MM.1S (cell line): Measurements from ENCODE around the gene UGGT2.

Experiments used
- DNase-seq: peaks from one replicate; pipeline ENCODE4 v3.0.0-alpha.2; 2015
- H2AFZ ChIP-seq: fragments of 300-600 bp; sonication (generic); 2 replicates; pipeline ENCODE4 v1.6.0; 2016; ENCODE audit warnings: antibody characterized with exemption, low read length
- H3F3A ChIP-seq: fragments of 300-600 bp; sonication (generic); 2 replicates; pipeline ENCODE4 v1.6.1; 2016; ENCODE audit warnings: mild to moderate bottlenecking, antibody characterized with exemption, low read length, moderate library complexity, mixed read lengths; ENCODE audit not compliant: insufficient read depth
- H3K27ac ChIP-seq: fragments of 300-600 bp; sonication (generic); 2 replicates; pipeline ENCODE4 v1.5.1; 2016; ENCODE audit warnings: mild to moderate bottlenecking, low read length
- H3K27me3 ChIP-seq: fragments of 300-600 bp; sonication (generic); replicated peaks from 2 replicates; pipeline ENCODE4 v1.6.0; 2016; ENCODE audit warnings: low read length; ENCODE audit not compliant: insufficient read depth
- H3K36me3 ChIP-seq: fragments of 300-600 bp; sonication (generic); replicated peaks from 2 replicates; pipeline ENCODE4 v1.6.1; 2016; ENCODE audit warnings: mild to moderate bottlenecking, low read length, mixed read lengths; ENCODE audit not compliant: insufficient read depth
- H3K4me1 ChIP-seq: fragments of 300-600 bp; sonication (generic); 2 replicates; pipeline ENCODE4 v1.6.1; 2016; ENCODE audit warnings: low read length, mixed read lengths
- H3K4me2 ChIP-seq: fragments of 300-600 bp; sonication (generic); 2 replicates; pipeline ENCODE4 v1.6.0; 2016; ENCODE audit warnings: low read depth, low read length
- H3K4me3 ChIP-seq: fragments of 300-600 bp; sonication (generic); 2 replicates; pipeline ENCODE4 v1.5.1; 2016; ENCODE audit warnings: low read length, mixed read lengths
- H3K79me2 ChIP-seq: fragments of 300-600 bp; sonication (generic); 2 replicates; pipeline ENCODE4 v1.6.1; 2016; ENCODE audit warnings: mixed run types, low read length, mixed read lengths
- H3K9ac ChIP-seq: fragments of 300-600 bp; sonication (generic); 2 replicates; pipeline ENCODE4 v1.6.1; 2016; ENCODE audit warnings: low read length, mixed read lengths
- H3K9me2 ChIP-seq: fragments of 300-600 bp; sonication (generic); replicated peaks from 2 replicates; pipeline ENCODE4 v1.6.1; 2016; ENCODE audit warnings: mild to moderate bottlenecking, low read length, mixed read lengths; ENCODE audit not compliant: insufficient read depth
- H3K9me3 ChIP-seq: fragments of 300-600 bp; sonication (generic); replicated peaks from 2 replicates; pipeline ENCODE4 v1.6.1; 2016; ENCODE audit warnings: mild to moderate bottlenecking, low read length, mixed read lengths; ENCODE audit not compliant: insufficient read depth
- H4K20me1 ChIP-seq: fragments of 300-600 bp; sonication (generic); 2 replicates; pipeline ENCODE4 v1.6.1; 2016; ENCODE audit warnings: mild to moderate bottlenecking, low read length, moderate library complexity, mixed read lengths; ENCODE audit not compliant: insufficient read depth
- EZH2 ChIP-seq: fragments of 300-600 bp; sonication (generic); optimal IDR thresholded peaks from 2 replicates; pipeline ENCODE3; 2017; ENCODE audit warnings: low read depth, mild to moderate bottlenecking, antibody characterized with exemption, low read length, mixed read lengths
- EZH2phosphoT487 ChIP-seq: fragments of 300-600 bp; sonication (generic); IDR thresholded peaks from 2 replicates; pipeline ENCODE4 v1.6.1; 2018; ENCODE audit warnings: antibody characterized with exemption, low read length
- TF ChIP-seq, protein P1 (sequence below): fragments of 300-600 bp; sonication (generic); IDR thresholded peaks from 2 replicates; pipeline ENCODE4 v1.5.1; 2016; ENCODE audit warnings: antibody characterized with exemption, low read length, mixed read lengths

The UGGT2 gene

GRCh38 chr13:95781016-95781415, 272.2 kb downstream of the UGGT2 start:
- DNase-seq = no peak
- no peaks in the 10 kb centered on the region for H3K4me1 ChIP-seq
- H4K20me1 ChIP-seq = no peaks in the 10 kb centered on the region
- no peak overlapping the region for H3K4me2 ChIP-seq
- H3K9me3 ChIP-seq = no peaks in the 10 kb centered on the region
- no peak overlapping the region for H3K9ac ChIP-seq
- no peaks in the 10 kb centered on the region for H3F3A ChIP-seq
- no peak overlapping the region for H3K4me3 ChIP-seq
- H2AFZ ChIP-seq = no peak overlapping the region
- no peaks in the 10 kb centered on the region for H3K79me2 ChIP-seq
- TF ChIP-seq, protein P1, sequence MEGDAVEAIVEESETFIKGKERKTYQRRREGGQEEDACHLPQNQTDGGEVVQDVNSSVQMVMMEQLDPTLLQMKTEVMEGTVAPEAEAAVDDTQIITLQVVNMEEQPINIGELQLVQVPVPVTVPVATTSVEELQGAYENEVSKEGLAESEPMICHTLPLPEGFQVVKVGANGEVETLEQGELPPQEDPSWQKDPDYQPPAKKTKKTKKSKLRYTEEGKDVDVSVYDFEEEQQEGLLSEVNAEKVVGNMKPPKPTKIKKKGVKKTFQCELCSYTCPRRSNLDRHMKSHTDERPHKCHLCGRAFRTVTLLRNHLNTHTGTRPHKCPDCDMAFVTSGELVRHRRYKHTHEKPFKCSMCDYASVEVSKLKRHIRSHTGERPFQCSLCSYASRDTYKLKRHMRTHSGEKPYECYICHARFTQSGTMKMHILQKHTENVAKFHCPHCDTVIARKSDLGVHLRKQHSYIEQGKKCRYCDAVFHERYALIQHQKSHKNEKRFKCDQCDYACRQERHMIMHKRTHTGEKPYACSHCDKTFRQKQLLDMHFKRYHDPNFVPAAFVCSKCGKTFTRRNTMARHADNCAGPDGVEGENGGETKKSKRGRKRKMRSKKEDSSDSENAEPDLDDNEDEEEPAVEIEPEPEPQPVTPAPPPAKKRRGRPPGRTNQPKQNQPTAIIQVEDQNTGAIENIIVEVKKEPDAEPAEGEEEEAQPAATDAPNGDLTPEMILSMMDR = no peak
- TF ChIP-seq EZH2phosphoT487 (no peak), EZH2 (no peak)
- H3K27ac ChIP-seq = no peak overlapping the region
- no peaks in the 10 kb centered on the region for H3K9me2 ChIP-seq
- H3K27me3 ChIP-seq = no peaks in the 10 kb centered on the region
- H3K36me3 ChIP-seq = 0 out of 2 replicates have a peak, but pooled peaks cover 3% of the 10 kb centered on the region

GRCh38 chr13:95779522-95779921, 273.7 kb downstream of the UGGT2 start:
- Histone ChIP-seq H3K9me3 (no peaks in the 10 kb centered on the region), H3K27me3 (no peaks in the 10 kb centered on the region)

GRCh38 chr13:95771905-95772304, 281.3 kb downstream of the UGGT2 start:
- Histone ChIP-seq H3K27me3 (no peaks in the 10 kb centered on the region), H3K9ac (no peak overlapping the region), H3K9me2 (no peaks in the 10 kb centered on the region), H3K9me3 (no peaks in the 10 kb centered on the region), H3K27ac (no peak overlapping the region), H3K4me2 (no peak overlapping the region), H3K36me3 (no peaks in the 10 kb centered on the region), H3K4me3 (no peak overlapping the region), H4K20me1 (no peaks in the 10 kb centered on the region), H2AFZ (no peak overlapping the region), H3K4me1 (peaks cover 16% of the 10 kb centered on the region), H3K79me2 (0 out of 2 replicates have a peak, but pooled peaks cover 6% of the 10 kb centered on the region), H3F3A (no peaks in the 10 kb centered on the region)
- TF ChIP-seq EZH2 (no peak), EZH2phosphoT487 (no peak)
- TF ChIP-seq, protein P1 = no peak
- DNase-seq = no peak

More at GRCh38 chr13:95779522-95779921, 273.7 kb downstream of the UGGT2 start:
- no peaks in the 10 kb centered on the region for H3K4me1 ChIP-seq
- 0 out of 2 replicates have a peak, but pooled peaks cover 3% of the 10 kb centered on the region for H3K36me3 ChIP-seq
- no peak overlapping the region for H3K4me2 ChIP-seq
- TF ChIP-seq, protein P1 = no peak
- no peak for TF ChIP-seq EZH2phosphoT487
- TF ChIP-seq EZH2 = no peak
- 0 out of 2 replicates have a peak, but pooled peaks cover 3% of the 10 kb centered on the region for H3K79me2 ChIP-seq
- H3K4me3 ChIP-seq = no peak overlapping the region
- H2AFZ ChIP-seq = no peak overlapping the region
- no peak overlapping the region for H3K27ac ChIP-seq
- H3K9ac ChIP-seq = no peak overlapping the region
- DNase-seq = no peak
- no peaks in the 10 kb centered on the region for H4K20me1 ChIP-seq
- H3K9me2 ChIP-seq = no peaks in the 10 kb centered on the region
- no peaks in the 10 kb centered on the region for H3F3A ChIP-seq
